GM19025 (cell line): ENCODE results near the gene SIX5.

Source experiments
- ATAC-seq: cut with Tn5 transposase; IDR thresholded peaks from one replicate; pipeline ENCODE4 v1.9.1; 2021; ENCODE audit warnings: mild to moderate bottlenecking, low read depth, moderate library complexity; ENCODE audit not compliant: unreplicated experiment

Gene SIX5

GRCh38 chr19:45717131-45717982 is 51.7 kb downstream of the SIX5 start:
- peak; percentile 94 for ATAC-seq

- no peak for ATAC-seq
Observed at GRCh38 chr19:45716359-45717130, 52.5 kb downstream of the SIX5 start.

GRCh38 chr19:45715139-45715538 is 53.9 kb downstream of the SIX5 start:
- no peak for ATAC-seq
